Hepatocyte (in vitro differentiated cells): ENCODE results near the gene MAPK8.

Source experiments
- EZH2 ChIP-seq: fragments of 200-600 bp; sonication (generic); IDR thresholded peaks from 2 replicates; pipeline ENCODE4 v1.6.1; 2016; ENCODE audit warnings: antibody characterized with exemption, mild to moderate bottlenecking, borderline replicate concordance
- TF ChIP-seq, protein P1 (sequence below): fragments of 200-600 bp; sonication (generic); IDR thresholded peaks from 2 replicates; pipeline ENCODE4 v1.5.1; 2016; ENCODE audit warnings: antibody characterized with exemption, mild to moderate bottlenecking; ENCODE audit not compliant: poor library complexity

GRCh38 chr10:48466611-48467240 is 160.2 kb downstream of the MAPK8 start:
- no peak for TF ChIP-seq EZH2
- TF ChIP-seq, protein P1, sequence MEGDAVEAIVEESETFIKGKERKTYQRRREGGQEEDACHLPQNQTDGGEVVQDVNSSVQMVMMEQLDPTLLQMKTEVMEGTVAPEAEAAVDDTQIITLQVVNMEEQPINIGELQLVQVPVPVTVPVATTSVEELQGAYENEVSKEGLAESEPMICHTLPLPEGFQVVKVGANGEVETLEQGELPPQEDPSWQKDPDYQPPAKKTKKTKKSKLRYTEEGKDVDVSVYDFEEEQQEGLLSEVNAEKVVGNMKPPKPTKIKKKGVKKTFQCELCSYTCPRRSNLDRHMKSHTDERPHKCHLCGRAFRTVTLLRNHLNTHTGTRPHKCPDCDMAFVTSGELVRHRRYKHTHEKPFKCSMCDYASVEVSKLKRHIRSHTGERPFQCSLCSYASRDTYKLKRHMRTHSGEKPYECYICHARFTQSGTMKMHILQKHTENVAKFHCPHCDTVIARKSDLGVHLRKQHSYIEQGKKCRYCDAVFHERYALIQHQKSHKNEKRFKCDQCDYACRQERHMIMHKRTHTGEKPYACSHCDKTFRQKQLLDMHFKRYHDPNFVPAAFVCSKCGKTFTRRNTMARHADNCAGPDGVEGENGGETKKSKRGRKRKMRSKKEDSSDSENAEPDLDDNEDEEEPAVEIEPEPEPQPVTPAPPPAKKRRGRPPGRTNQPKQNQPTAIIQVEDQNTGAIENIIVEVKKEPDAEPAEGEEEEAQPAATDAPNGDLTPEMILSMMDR = no peak
